HTERT RPE-1 (cell line): ENCODE measurements around the gene CCDC89.

ENCODE experiments used
- in situ Hi-C: fragments of 300-500 bp; cut with MboI; formaldehyde crosslinking; loops from 4 replicates; pipeline ENCODE4 v1.14.3; 2020; ENCODE audit warnings: low sequenced_read_pairs

CCDC89 gene

GRCh38 chr11:85685820-85686459 lies at the start of gene CCDC89:
Gene CCDC89, minus strand, starts transcription at chr11:85686195. Its CDS starts 65 bp downstream, at chr11:85686130.
- in situ Hi-C loops = no loop called here

GRCh38 chr11:85732965-85733364 lies 47.0 kb upstream of the CCDC89 start:
- in situ Hi-C loops = no loop called here

- in situ Hi-C loops = no loop called here
These were observed 40.4 kb upstream of the CCDC89 start for GRCh38 chr11:85726381-85726780.

GRCh38 chr11:85725510-85726258 lies 39.7 kb upstream of the CCDC89 start:
- in situ Hi-C loops = no loop called here

GRCh38 chr11:85724748-85725465 lies 38.9 kb upstream of the CCDC89 start:
- in situ Hi-C loops = no loop called here

- in situ Hi-C loops = no loop called here
These were observed 37.1 kb upstream of the CCDC89 start for GRCh38 chr11:85723088-85723487.

- in situ Hi-C loops = no loop called here
These were observed 35.2 kb upstream of the CCDC89 start for GRCh38 chr11:85721191-85721590.

- in situ Hi-C loops = no loop called here
These were observed 33.2 kb upstream of the CCDC89 start for GRCh38 chr11:85718991-85719807.

GRCh38 chr11:85718126-85718943 lies 32.3 kb upstream of the CCDC89 start:
- in situ Hi-C loops = no loop called here

- in situ Hi-C loops = no loop called here
These were observed 31.4 kb upstream of the CCDC89 start for GRCh38 chr11:85717429-85717828.

GRCh38 chr11:85712953-85713352 lies 27.0 kb upstream of the CCDC89 start:
- in situ Hi-C loops = no loop called here

GRCh38 chr11:85710917-85711316 lies 24.9 kb upstream of the CCDC89 start:
- in situ Hi-C loops = no loop called here

- in situ Hi-C loops = no loop called here
These were observed 24.1 kb upstream of the CCDC89 start for GRCh38 chr11:85709941-85710702.

- in situ Hi-C loops = no loop called here
These were observed 19.8 kb upstream of the CCDC89 start for GRCh38 chr11:85705800-85706199.

- in situ Hi-C loops = no loop called here
These were observed 19.0 kb upstream of the CCDC89 start for GRCh38 chr11:85704967-85705366.

- in situ Hi-C loops = no loop called here
These were observed 14.2 kb upstream of the CCDC89 start for GRCh38 chr11:85699957-85700741.

GRCh38 chr11:85698195-85698594 lies 12.2 kb upstream of the CCDC89 start:
- in situ Hi-C loops = no loop called here

GRCh38 chr11:85697747-85698146 lies 11.8 kb upstream of the CCDC89 start:
- in situ Hi-C loops = no loop called here

- in situ Hi-C loops = no loop called here
These were observed 9.6 kb upstream of the CCDC89 start for GRCh38 chr11:85695546-85695945.
